Renal cortex interstitium (tissue), 15 donors: Measurements from ENCODE around the gene LACTB. TPM values are rescaled to one million over a fixed set of nuclear protein-coding genes. Genes with fewer than 3 reads are reported as not detected.
A peak's percentile ranks its signal among the peaks of the same experiment; 100 is the strongest.

ENCODE experiments used
- DNase-seq, 11 donors: peaks; one replicate each; pipeline ENCODE4 v3.0.0-alpha.2; 2013; ENCODE audit warnings: low read depth in 9 of 11, low spot score in 4 of 11; ENCODE audit errors: extremely low read depth in 1 of 11
- long read RNA-seq, 16 experiments: transcript quantifications; one replicate each; lab custom pipeline, GENCODE V29; 2026
- polyA plus RNA-seq, 3 donors: library from polyadenylated mRNA; unstranded; fragments of 120-200 nt; gene quantifications; one replicate each; pipeline ENCODE4 v1.2.1, GENCODE V29; 2013; ENCODE audit not compliant: insufficient read length in 3 of 3

The LACTB gene, protein sequence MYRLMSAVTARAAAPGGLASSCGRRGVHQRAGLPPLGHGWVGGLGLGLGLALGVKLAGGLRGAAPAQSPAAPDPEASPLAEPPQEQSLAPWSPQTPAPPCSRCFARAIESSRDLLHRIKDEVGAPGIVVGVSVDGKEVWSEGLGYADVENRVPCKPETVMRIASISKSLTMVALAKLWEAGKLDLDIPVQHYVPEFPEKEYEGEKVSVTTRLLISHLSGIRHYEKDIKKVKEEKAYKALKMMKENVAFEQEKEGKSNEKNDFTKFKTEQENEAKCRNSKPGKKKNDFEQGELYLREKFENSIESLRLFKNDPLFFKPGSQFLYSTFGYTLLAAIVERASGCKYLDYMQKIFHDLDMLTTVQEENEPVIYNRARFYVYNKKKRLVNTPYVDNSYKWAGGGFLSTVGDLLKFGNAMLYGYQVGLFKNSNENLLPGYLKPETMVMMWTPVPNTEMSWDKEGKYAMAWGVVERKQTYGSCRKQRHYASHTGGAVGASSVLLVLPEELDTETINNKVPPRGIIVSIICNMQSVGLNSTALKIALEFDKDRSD
- polyA plus RNA-seq, result 10 to 100 TPM; 16.5 to 20.0 (median 16.9) TPM
- long read RNA-seq, donor 1, partial matches to known transcripts, result 84 of 269 reads
- long read RNA-seq, donor 1, other reads (novel, unspliced or antisense), result 182 of 269 reads
- long read RNA-seq, donor 2, partial matches to known transcripts, result 0 of 5 reads
- long read RNA-seq, donor 2, other reads (novel, unspliced or antisense), result 0 of 5 reads
- long read RNA-seq, donor 3, transcript LACTB-201 (6 exons, 1,972 nt), result major isoform, 7 of 13 reads
- long read RNA-seq, donor 3, partial matches to known transcripts, result 6 of 13 reads
- long read RNA-seq, donor 3, other reads (novel, unspliced or antisense), result 0 of 13 reads
- long read RNA-seq, donor 4, partial matches to known transcripts, result 0 of 2 reads
- long read RNA-seq, donor 4, other reads (novel, unspliced or antisense), result 0 of 2 reads
- long read RNA-seq, donor 5, result 0 reads
- long read RNA-seq, donor 6, partial matches to known transcripts, result 0 of 1 reads
- long read RNA-seq, donor 6, other reads (novel, unspliced or antisense), result 0 of 1 reads
- long read RNA-seq, donor 7, partial matches to known transcripts, result 0 of 5 reads
- long read RNA-seq, donor 7, other reads (novel, unspliced or antisense), result 0 of 5 reads
- long read RNA-seq, donor 8, result 0 reads
- long read RNA-seq, donor 9, transcript LACTB-201 (6 exons, 1,972 nt), result major isoform, 5 of 6 reads
- long read RNA-seq, donor 9, partial matches to known transcripts, result 0 of 6 reads
- long read RNA-seq, donor 9, other reads (novel, unspliced or antisense), result 0 of 6 reads
- long read RNA-seq, donor 10, partial matches to known transcripts, result 0 of 5 reads
- long read RNA-seq, donor 10, other reads (novel, unspliced or antisense), result 0 of 5 reads
- long read RNA-seq, donor 11, partial matches to known transcripts, result 0 of 3 reads
- long read RNA-seq, donor 11, other reads (novel, unspliced or antisense), result 0 of 3 reads
- long read RNA-seq, donor 12, partial matches to known transcripts, result 0 of 2 reads
- long read RNA-seq, donor 12, other reads (novel, unspliced or antisense), result 0 of 2 reads
- long read RNA-seq, donor 13, result 0 reads
- long read RNA-seq, donor 14, partial matches to known transcripts, result 0 of 2 reads
- long read RNA-seq, donor 14, other reads (novel, unspliced or antisense), result 0 of 2 reads
- long read RNA-seq, donor 15, result 0 reads
- long read RNA-seq, donor 16, transcript LACTB-201 (6 exons, 1,972 nt), result major isoform, 15 of 18 reads
- long read RNA-seq, donor 16, partial matches to known transcripts, result 0 of 18 reads
- long read RNA-seq, donor 16, other reads (novel, unspliced or antisense), result 0 of 18 reads

DNA sequence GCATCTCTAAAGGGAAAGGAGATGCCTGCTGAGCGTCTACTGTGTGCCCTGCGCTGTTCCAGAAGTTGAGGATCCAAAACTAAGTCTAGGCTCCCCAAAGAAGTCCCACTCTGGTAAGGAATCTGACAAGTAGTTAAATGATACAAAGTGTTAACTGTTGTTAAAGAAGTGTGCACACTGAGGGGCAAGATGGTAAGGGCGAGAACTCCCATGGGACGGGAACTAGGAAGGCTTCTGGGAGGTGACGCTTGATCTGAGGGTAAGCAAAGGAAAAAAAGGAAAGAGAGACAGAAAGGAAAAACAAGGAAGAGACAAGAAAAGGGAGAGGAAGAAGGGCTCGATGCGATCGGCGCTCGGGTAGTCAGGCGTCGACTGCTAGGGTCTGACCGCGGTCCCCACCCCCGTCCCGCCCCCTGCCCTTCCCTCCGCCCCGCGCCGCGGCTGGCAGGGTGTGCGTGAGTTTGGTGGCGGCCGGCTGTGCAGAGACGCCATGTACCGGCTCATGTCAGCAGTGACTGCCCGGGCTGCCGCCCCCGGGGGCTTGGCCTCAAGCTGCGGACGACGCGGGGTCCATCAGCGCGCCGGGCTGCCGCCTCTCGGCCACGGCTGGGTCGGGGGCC lies at the start of gene LACTB:
LACTB (plus strand) TSS at position 480 of the 620 bp plus-strand sequence; CDS start at position 491, 11 bp downstream.
- DNase-seq, result peak; percentile 65 to 90 (median 83)

DNA sequence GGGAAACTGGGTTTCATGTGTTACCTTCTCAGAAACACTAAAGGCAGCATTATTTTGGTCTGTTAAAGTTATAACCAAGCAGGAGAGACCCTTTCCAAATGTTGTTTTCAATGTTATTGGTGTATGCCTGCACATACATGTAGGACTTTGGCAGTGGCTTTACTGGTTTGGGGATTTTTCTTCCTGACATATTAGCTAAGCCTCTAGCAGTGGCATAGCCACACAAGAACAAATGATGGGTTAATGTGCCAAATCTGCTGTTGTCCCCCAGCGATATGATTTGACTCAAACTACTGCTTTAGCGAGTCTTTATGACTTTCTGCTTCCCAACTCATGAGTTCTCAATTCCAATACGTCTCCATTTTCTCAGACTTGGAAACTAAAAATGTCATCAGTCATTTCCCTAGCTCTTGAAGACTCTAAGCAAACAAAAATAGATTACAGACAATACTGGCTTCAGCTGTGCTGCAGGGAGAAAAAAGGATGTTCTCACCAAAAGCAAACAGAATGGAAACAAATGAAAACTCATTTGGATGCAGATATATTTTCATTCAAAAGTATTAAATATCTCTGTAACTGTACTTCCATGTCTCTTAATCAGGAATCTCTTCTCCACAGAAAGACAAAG lies 49.5 kb upstream of the LACTB start:
- no peak for DNase-seq

DNA sequence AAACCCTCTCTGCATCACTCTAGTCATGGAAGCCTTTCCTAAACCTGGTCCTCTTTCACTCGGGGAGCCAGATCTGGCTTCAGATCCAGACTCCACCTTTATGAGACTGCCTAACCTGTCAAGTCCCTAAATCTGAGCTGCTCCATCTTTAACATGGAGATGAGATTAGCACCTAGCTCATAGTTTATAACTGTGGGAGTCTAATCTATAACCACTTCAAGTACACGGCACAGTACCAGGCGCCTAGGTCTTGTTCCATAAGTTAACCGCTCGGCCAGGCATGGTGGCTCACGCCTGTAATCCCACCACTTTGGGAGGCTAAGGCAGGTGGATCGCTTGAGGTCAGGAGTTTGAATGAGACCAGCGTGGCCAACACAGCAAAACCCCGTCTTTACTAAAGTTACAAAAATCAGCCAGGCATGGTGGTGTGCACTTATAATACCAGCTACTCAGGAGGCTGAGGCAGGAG lies 48.8 kb upstream of the LACTB start:
- DNase-seq, result no peak

DNA sequence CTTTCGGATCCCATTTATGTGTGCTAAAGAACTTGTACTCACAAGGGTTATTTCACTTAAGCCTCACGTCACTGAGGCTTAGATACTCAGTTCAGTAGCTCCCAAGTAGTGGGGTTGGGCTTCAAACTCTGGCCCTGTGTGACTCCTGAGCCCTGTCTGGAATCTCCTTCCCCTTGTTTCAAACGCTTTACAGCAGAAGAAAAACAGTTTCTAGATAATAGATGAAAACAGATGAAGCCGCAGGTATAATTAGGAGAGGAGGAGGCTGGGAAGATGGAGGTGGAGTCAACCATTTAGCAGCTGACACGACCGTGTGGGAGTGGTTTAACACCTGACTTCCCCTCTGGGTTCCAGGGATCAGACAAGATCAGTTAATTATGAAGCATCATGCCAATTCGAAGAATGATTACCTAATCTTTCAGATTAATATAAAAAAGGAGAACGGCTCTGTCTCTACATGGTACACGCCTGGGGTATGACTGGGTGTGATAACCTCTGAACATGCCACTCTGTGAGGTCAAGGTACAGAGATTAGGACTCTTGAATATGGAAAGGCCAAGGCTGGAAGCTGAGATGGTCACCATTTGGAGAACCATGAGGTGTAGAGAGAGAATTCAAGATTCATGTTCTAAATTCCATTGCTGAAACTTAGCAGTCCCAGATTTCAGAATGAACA lies 48.0 kb upstream of the LACTB start:
- DNase-seq, result no peak

DNA sequence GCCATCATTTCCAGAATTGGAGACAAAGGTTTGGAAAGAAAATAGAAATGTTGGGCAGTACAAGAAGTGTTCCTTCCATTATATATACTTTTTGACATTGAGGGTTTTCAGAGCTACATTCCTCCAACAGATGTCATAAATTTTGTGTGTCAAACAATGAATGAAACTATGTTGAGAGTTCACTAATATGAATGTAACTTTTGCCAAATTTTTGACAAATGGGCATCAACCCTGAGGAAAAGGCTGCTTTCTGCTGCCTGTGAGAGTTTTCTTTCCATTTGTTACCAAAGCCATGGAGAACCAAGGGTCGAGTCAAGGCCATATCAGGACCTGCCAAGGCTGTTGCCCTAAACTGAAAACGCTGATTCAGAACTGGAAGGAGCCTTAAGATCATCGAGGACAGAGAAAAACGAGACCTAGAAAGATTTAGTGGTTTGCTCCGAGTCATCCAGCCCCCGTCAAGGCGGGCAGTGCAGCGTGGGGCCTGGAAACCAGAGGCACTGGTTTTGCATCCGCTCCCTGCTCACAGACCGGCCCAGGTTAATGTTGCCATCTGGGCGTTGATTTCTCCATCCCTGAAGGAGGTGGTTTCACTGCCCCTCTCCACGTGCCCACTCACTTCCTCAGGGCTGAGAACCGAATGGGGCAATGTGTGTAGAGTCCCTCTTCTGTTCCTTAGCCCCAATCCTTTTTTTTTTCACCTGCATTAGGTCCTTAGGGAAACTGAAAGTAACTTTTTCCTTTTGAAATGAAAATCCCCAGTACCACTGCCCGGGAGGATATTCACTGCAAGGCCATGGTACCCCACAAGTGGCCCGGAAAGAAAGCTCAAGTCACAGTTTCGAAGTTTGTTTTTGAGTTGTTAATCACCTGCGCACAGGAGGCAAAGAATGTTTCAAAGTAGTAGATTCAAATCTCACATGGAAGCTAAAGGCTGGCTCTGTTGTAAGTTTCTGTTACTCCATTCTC lies 46.4 kb upstream of the LACTB start:
- DNase-seq, result no peak

DNA sequence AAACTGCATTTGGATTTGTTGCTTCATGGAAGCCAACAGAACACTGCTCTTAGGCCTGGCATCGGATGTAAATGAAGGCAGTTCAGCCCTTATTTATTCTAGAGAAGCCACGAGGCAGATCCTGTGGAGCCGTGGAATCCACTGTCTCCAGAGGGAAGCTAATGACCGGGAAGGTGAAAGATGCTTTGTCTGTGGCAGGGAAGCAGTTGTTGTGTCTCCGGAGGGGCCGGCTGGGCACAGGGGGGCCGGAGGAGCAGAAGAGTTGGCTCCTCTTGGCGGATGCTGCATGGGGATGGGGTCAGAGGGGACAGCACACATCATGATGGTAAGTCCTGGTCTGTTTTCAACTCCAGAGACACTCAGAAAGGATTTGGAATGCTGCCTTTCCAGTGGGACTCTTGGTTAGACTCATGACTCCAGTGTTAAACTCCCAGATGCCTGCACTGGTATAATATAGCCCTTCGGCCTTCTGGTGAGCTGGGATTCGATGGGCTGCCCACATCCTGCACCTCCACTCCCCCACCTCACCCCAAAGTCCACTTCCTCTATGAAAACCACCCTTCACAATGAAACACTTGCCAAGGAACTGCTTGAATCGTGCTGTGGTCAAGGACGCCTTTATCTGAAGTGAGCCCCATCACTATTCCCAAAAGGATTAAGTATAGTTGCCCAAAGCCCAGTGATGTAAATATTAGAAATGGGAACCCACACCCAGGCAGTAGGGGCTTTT lies 45.5 kb upstream of the LACTB start:
- DNase-seq, result no peak

DNA sequence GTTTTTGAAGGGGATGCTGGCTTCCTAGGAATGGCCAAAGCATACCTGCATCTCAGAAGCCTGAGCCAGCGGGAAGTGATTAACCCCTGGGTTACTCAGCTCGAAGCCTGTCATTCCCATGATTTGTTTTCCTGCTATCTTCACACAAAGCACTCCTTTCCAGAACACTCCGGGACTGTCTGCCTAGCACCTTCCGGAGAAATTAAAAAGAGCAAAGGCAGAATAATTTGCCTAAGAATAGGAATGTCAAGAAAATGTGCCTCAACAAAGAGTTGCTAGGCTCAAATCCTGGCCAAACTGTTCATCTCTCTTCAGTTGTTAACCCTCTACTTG lies 45.0 kb upstream of the LACTB start:
- no peak for DNase-seq

DNA sequence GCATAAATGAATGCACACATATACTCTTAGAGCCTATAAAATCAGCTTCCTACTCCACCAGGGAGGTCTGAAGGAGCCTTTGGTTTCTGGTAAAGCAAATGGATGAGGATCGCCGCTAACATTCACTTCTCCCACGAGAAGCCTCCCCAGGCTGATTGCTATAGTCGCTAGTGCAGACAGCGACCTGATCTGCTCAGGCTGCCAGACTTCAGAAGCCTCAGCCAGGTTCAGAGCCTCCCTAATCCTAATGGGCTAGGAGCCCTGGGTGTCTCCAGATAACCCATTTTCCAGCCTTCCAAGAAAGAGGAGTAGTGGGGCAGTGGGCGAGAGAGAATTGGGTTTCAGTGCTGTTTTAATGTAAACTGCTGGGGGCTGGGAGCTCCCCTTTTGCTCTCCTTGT lies 43.7 kb upstream of the LACTB start:
- no peak for DNase-seq

DNA sequence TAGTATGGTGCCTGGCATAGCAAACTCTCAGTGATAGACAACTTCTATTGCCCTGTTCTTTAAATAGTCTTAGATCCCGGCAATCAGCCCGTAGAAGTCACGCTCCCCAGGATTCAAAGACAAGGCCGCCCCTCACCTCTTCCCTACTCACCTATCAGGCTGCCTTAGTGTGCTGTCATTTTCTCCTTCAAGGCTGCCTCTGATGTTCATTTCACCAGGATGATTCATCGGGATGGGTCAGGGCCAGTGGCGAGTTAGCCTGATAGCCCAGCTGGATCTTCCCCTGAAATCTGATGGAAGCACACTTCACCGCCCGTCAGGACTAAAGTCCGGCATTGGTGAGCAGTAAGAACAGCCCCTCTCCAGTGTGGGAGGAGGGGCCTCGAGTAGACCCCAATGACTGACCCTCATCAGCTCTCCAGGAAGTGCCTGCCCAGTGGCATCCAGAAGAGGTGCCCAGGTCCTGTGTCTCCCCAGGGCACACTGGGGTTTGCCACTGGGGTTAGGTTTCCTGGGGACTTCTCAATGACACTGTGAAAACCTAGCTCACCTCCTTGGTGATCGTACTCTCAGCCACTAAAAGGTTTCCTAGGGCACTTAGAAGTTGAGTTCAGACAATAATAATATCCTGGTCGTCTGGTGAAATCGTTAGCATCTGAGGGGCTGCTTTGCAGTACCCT lies 41.6 kb upstream of the LACTB start:
- DNase-seq, result no peak

DNA sequence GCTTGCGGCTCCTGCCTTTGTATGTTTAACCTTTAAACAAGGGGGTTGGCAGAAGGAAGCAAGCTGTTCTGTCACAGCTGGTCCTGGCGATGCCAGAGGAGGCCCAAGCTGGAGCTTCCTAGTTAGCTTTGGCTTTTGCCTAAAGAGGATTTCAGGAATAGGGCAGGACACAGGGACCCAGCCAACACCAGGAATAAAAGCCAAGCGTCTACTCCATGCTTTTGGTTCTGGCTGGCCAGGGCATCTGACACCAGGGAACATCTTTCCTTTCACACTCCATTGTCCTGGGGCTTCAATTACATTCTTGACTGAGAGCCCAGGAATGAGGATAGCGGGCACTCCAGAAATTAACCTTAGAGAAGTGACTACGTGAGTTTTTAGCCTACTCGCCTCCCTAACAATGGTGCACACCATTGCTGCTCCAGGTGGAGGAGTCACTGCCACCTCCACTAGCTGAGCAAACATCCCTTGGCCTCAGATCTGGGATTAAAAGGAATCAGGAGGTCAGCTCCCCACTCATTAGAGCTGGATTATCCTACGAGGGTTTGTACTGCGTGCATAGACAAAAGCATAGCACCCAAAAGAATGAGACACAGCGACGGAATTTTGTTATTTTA lies 40.9 kb upstream of the LACTB start:
- DNase-seq, result no peak

DNA sequence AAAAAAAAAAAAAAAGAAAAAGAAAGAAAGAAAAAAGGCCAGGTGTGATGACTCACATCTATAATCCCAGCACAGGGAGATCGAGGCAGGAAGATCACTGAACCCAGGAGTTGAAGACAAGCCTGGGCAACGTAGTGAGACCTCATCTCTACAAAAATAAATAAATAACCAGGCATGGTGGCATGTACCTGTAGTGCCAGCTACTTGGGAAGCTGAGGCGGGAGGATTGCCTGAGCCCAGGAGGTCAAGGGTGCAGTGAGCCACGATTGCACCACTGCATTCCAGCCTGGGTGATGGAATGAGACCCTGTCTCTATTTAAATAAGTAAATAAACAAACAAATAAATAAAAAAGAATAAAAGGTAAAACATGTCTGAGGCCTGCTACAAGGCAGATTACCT lies 39.3 kb upstream of the LACTB start:
- DNase-seq, result no peak

DNA sequence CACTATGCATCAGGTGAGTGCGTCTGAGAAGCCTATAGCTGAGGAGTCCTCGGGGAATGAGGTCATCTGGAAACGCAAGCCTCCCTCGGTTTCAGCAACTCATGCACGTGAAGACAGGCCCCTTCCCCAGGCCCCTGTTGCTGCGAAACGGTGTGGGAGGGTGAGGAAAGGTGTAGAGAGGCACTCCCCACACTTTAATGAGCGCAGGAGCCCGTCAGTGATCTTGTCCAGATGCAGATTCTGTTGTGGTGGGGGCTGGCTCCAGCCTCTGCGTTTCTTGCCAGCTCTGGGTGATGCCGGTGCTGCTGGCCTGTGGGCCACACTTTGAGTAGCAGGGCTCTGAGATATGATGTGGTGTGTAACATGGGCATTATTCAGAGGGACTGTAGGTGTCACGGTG lies 38.6 kb upstream of the LACTB start:
- no peak for DNase-seq

DNA sequence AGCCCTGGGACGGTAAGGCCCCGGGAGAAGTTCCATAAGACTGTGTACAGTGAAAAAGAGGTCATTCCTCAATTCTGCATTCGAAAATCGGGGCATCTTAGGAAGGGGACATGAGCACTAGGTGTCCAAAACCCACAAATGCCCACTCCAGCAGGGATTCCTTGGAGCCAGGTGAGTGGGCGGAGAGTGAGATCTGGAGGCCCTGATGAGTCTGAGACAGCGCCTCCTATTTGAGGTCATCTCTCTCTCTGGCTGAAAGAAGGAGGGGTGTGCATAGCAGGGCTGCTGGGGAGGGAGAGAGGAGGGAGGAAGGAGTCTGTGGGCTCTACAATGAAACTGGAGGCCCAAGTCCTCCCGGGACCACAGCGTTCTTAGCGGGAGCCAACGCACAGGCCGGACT lies 38.1 kb upstream of the LACTB start:
- no peak for DNase-seq

DNA sequence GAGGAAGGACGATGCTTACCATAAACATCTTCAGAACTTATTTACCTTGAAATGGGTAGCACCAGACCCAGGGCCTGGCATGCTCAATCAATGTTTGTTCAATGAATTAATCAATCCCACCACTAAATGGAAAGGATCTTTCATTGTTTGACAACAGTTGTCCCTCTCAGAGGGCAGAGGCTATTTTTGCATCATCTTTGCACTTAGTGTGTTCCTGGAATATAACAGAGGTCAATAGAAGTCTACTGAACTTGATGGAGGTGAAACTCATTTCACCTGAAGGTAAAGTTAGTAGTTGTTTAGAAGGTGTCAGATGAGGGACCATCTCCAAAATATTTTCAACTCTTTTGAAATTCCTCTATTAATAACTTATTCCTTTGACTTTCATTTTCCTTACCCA lies 36.9 kb upstream of the LACTB start:
- DNase-seq, result no peak
